ENCODE data around the gene ATP8B1. TPM values are rescaled to one million over a fixed set of nuclear protein-coding genes. Genes with fewer than 3 reads are reported as not detected.

ATP8B1 gene
- total RNA-seq, 1 experiment from 2014 or later: 12.4 TPM

DNA sequence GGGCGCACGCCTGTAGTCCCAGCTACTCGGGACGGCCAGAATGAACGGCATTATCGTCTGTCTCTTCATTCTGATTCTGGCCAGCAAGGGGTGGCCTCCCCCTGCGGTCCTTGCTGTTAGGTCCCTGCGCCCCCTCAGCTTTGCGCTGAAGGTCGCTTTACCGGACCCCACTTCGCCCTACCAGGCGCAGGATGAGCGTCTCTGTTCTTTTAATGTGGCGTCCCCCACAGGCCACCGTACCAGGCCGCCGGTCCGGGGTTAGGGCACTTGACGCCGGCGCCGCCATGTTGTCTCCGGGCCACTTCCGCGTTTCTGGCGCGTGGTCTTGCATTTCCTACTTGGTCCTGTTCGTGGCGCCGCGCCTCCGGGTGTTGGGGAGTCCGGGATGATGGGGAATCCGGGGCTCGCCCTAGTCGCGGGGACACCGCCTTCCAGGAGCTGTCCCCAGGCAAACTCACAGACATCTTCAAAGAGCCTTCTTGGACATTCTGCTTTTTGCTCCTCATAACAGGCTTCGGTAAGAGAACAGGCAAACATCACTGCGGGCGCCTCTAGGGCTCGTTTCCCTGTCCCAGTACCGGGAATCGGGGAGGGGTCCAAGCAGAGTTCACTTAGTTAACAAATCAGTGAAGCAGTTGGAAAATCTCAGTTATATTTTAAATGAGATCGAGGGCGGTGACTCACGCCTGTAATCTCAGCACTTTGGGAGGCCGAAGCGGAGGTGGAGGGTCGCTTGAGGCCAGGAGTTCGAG lies 172.9 kb downstream of the ATP8B1 start:
- peak; percentile 94 to 97 for DNase-seq (ENCODE audit: low read depth in 1 of 2, low spot score in 2 of 2)
- peak overlapping the region; percentile 49 for H3K4me3 ChIP-seq

DNA sequence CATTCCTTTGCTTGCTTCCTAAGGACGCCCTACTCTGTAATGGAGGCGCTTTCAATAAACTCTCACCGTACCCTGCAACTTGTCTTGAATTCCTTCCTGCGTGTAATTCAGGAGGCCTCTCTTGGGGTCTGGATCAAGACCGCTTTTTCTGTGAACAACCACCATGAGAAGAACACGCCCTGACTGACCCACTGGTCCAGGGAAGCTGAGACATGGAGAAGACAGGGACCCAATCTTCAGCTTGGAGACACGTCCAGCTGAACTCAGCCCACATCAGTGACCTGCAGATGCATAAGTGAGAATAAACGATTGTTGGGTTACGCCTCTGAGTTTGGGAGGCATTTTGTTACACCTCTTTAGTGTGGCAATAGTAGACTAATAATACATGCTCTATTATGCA lies 173.7 kb downstream of the ATP8B1 start:
- H3K9me3 ChIP-seq (replicated peaks): no peaks in the 10 kb centered on the region
- peak overlapping the region; percentile 49 for H3K4me3 ChIP-seq
- no peak for DNase-seq (ENCODE audit: low read depth in 1 of 2, low spot score in 2 of 2)
- peaks cover 26% of the 10 kb centered on the region for H3K4me1 ChIP-seq (replicated peaks)
- peaks cover 3% of the 10 kb centered on the region; the same call in 1 of the 2 replicates for H3K36me3 ChIP-seq
- no peaks in the 10 kb centered on the region for H3K27me3 ChIP-seq (replicated peaks)
- H3K27ac ChIP-seq: peak overlapping the region; percentile 75

More for the DNA sequence above, 172.9 kb downstream of the ATP8B1 start:
- H3K36me3 ChIP-seq: peaks cover 3% of the 10 kb centered on the region; the same call in 1 of the 2 replicates
- no peaks in the 10 kb centered on the region for H3K27me3 ChIP-seq (replicated peaks)
- H3K9me3 ChIP-seq (replicated peaks): no peaks in the 10 kb centered on the region
- H3K4me1 ChIP-seq (replicated peaks): peaks cover 26% of the 10 kb centered on the region
- peak overlapping the region; percentile 75 for H3K27ac ChIP-seq

DNA sequence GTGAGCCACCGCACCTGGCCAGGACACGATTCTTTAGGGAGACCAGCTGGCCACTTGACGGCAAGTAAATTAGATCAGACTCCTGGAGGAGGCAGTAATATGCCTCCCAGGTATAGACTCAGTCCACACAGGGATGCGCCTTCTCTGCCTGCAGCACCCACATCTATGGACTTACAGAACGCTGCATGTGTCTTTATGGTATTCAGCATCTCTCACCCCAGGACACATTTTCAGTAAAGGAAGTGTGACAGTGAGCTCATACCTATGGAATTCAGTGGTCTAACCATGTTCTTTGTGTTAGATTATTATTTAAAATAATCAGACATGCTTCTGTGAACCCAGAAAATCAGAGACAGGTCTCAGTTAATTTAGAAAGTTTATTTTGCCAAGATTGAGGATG lies 175.6 kb downstream of the ATP8B1 start:
- H3K27me3 ChIP-seq (replicated peaks): no peaks in the 10 kb centered on the region
- H3K4me1 ChIP-seq (replicated peaks): peaks cover 27% of the 10 kb centered on the region
- peak overlapping the region; percentile 25; the same call in 1 of the 2 replicates for H3K27ac ChIP-seq
- peak in 1 of 2 experiments; percentile 68 for DNase-seq (ENCODE audit: low read depth in 1 of 2, low spot score in 2 of 2)
- peaks cover 3% of the 10 kb centered on the region; the same call in 1 of the 2 replicates for H3K36me3 ChIP-seq
- H3K9me3 ChIP-seq (replicated peaks): no peaks in the 10 kb centered on the region
- H3K4me3 ChIP-seq: no peak overlapping the region

DNA sequence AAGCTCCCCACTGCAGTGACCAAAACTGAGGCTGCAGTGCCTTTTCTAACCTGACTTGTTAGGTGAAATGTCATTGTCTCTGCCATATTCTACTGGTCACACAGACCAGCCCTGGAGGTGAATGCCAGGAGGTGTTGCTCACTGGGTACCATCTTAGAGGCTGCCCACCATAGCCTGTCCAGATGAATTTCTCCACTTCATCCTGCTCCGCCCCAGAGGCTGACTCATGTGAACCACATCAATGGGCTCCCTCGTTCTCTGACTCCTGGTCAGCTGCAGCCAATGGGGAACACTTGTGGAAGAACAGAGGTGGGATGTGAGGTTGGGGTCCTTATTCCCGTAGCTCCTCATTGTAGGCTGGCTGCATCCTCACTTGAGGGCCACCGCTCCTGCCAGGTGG lies 178.1 kb downstream of the ATP8B1 start:
- H3K9me3 ChIP-seq (replicated peaks): no peaks in the 10 kb centered on the region
- H3K4me1 ChIP-seq (replicated peaks): peaks cover 28% of the 10 kb centered on the region
- no peak overlapping the region for H3K27ac ChIP-seq
- H3K4me3 ChIP-seq: no peak overlapping the region
- DNase-seq (ENCODE audit: low read depth in 1 of 2, low spot score in 2 of 2): no peak
- H3K27me3 ChIP-seq (replicated peaks): no peaks in the 10 kb centered on the region
- peaks cover under 1% of the 10 kb centered on the region; the same call in 1 of the 2 replicates for H3K36me3 ChIP-seq

DNA sequence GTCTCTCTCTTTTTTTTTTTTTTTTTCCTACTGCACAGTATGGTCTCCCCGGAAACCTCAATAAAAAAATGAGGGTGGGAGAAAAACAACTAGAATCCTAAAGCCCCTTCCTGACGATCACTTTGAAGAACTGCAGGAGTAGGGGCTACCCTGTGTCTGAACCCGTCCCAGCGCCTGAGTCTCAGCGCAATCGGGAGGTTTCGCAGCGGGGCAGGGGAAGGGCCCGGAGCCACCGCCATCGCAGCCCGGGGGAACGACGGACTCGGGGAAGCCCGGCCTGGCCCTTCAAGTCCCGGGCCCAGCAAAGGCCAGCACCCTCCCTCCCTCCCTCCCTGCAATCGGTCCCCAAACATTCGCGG lies 181.9 kb downstream of the ATP8B1 start:
- Histone ChIP-seq H3K9me3 (replicated peaks) (no peaks in the 10 kb centered on the region), H3K4me3 (peak overlapping the region; percentile 64), H3K36me3 (peaks cover 21% of the 10 kb centered on the region), H3K27me3 (replicated peaks) (no peaks in the 10 kb centered on the region), H3K27ac (peak overlapping the region; percentile 71), H3K4me1 (replicated peaks) (peaks cover 9% of the 10 kb centered on the region)
- DNase-seq (ENCODE audit: low read depth in 1 of 2, low spot score in 2 of 2): no peak

DNA sequence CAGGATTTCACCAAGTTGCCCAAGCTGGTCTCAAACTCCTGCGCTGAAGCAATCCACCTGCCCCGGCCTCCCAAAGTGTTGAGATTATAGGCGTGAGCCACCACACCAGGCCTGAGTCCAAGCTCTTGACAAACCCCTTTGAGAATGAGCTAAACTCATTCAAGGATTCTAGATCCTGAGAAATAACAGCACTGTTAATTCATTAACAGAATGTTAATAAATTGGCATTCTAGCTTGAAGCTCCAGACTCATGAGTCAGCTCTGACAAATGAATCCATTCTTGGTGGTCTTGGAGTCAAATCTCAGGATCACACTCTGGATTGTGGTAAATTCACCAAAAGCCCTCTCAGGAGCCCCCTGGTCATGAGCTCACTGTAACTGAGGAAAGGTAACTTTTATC lies 183.2 kb downstream of the ATP8B1 start:
- Histone ChIP-seq H3K36me3 (peaks cover 33% of the 10 kb centered on the region), H3K4me1 (replicated peaks) (peaks cover 9% of the 10 kb centered on the region), H3K4me3 (no peak overlapping the region), H3K27me3 (replicated peaks) (no peaks in the 10 kb centered on the region), H3K27ac (no peak overlapping the region), H3K9me3 (replicated peaks) (no peaks in the 10 kb centered on the region)
- no peak for DNase-seq (ENCODE audit: low read depth in 1 of 2, low spot score in 2 of 2)

DNA sequence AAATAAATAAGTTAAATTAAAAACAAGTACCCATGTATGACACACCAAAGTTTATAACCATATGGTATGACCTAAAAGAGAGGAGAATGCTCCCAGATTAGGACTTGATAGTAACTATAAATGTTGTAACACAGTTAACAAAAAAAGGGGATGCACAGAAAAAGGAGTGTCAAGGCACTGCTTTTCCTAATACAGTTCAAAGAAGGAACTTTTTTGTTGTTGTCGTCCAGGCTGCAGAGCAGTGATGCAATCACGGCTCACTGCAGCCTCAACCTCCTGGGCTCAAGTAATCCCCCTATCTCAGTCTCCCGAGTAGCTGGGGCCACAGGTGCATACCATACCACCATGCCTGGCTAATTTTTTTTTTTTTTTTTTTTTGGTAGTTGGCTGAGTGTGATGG lies 184.2 kb downstream of the ATP8B1 start:
- Histone ChIP-seq H3K36me3 (peaks cover 43% of the 10 kb centered on the region), H3K4me3 (no peak overlapping the region), H3K27me3 (replicated peaks) (no peaks in the 10 kb centered on the region), H3K4me1 (replicated peaks) (peaks cover 9% of the 10 kb centered on the region), H3K27ac (no peak overlapping the region), H3K9me3 (replicated peaks) (no peaks in the 10 kb centered on the region)
- no peak for DNase-seq (ENCODE audit: low read depth in 1 of 2, low spot score in 2 of 2)

DNA sequence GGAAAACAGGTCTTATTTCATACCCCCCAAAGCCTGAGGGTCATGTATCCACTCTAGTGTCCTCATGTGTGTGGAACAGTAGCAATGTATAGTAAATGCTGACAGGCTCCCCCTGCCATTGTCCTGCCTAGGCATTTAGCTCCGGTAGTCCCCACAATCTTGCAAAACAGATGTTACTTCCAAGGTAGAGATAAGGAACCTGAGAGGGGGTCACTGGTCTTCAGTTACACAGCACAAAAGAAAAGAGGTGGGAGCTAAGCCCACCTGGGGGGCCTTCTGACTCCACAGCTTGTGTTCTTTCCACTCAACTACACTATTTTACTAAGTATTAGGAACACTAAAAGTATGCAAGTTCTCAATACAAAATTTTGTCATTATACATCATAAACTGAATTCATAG lies 199.2 kb downstream of the ATP8B1 start:
- H3K36me3 ChIP-seq: peaks cover 86% of the 10 kb centered on the region
- H3K4me3 ChIP-seq: no peak overlapping the region
- no peak for DNase-seq (ENCODE audit: low read depth in 1 of 2, low spot score in 2 of 2)
- H3K27me3 ChIP-seq (replicated peaks): no peaks in the 10 kb centered on the region
- no peak overlapping the region for H3K27ac ChIP-seq
- H3K4me1 ChIP-seq (replicated peaks): no peaks in the 10 kb centered on the region
- no peaks in the 10 kb centered on the region for H3K9me3 ChIP-seq (replicated peaks)

Other genes with a start within 250 kb of the ATP8B1 start
- 13.3 and 42.8 TPM in 2 replicates for gene FECH, start 216.6 kb downstream of the ATP8B1 start, total RNA-seq (2014; rRNA removed; shearing (Covaris generic))
- 150 and 202 TPM in 2 replicates for gene NARS1, start 181.5 kb downstream of the ATP8B1 start, total RNA-seq (2014; rRNA removed; shearing (Covaris generic))
- gene NEDD4L, start 240.9 kb upstream of the ATP8B1 start, total RNA-seq (2014; rRNA removed; shearing (Covaris generic)): 31.7 and 36.0 TPM in 2 replicates

Measured in SJSA1 (cell line).